ENCODE data around the gene IL16.

The IL16 gene

GRCh38 chr15:81265944-81266775 is 69.5 kb downstream of the IL16 start:
- peaks cover 42 to 58% (median 45%) of the 10 kb centered on the region in 10 experiments for H3K4me1 ChIP-seq
- H3K4me3 ChIP-seq = peak overlapping the region in 2 of 10 experiments; percentile 1 to 7; a peak in 2 of 20 replicates
- H3K36me3 ChIP-seq = no peaks in the 10 kb centered on the region
- 0 out of 22 replicates have a peak overlapping the region, but pooled peaks of 1 of the 11 experiments have one; percentile 13 for H3K27ac ChIP-seq
- peak overlapping the region; percentile 58 to 86 (median 71) for H3K4me2 ChIP-seq
- peak overlapping the region in 3 of 11 experiments; percentile 2 to 37 (median 34); a peak in 1 of 22 replicates for H3K9ac ChIP-seq
- no peaks in the 10 kb centered on the region for H3K9me3 ChIP-seq (replicated peaks in 1 of 11)
- no peak for TF ChIP-seq Cebpa-rat (IDR thresholded peaks at IDR 0.05)
- no peaks in the 10 kb centered on the region for H4K20me1 ChIP-seq
- H3K27me3 ChIP-seq = no peaks in the 10 kb centered on the region

- H3K27ac ChIP-seq = no peak overlapping the region
- no peak for TF ChIP-seq Cebpa-rat (IDR thresholded peaks at IDR 0.05)
- H3K4me2 ChIP-seq = peak overlapping the region in 7 of 11 experiments; percentile 58 to 80 (median 70); a peak in 11 of 22 replicates
- no peak overlapping the region for H3K4me3 ChIP-seq
- no peaks in the 10 kb centered on the region for H3K27me3 ChIP-seq
- H4K20me1 ChIP-seq = no peaks in the 10 kb centered on the region
- H3K9ac ChIP-seq = no peak overlapping the region
- no peaks in the 10 kb centered on the region for H3K36me3 ChIP-seq
- H3K4me1 ChIP-seq = peaks cover 42 to 57% (median 47%) of the 10 kb centered on the region in 10 experiments
- H3K9me3 ChIP-seq (replicated peaks in 1 of 11) = no peaks in the 10 kb centered on the region
Measured at GRCh38 chr15:81268340-81268739, 71.7 kb downstream of the IL16 start.

DNA sequence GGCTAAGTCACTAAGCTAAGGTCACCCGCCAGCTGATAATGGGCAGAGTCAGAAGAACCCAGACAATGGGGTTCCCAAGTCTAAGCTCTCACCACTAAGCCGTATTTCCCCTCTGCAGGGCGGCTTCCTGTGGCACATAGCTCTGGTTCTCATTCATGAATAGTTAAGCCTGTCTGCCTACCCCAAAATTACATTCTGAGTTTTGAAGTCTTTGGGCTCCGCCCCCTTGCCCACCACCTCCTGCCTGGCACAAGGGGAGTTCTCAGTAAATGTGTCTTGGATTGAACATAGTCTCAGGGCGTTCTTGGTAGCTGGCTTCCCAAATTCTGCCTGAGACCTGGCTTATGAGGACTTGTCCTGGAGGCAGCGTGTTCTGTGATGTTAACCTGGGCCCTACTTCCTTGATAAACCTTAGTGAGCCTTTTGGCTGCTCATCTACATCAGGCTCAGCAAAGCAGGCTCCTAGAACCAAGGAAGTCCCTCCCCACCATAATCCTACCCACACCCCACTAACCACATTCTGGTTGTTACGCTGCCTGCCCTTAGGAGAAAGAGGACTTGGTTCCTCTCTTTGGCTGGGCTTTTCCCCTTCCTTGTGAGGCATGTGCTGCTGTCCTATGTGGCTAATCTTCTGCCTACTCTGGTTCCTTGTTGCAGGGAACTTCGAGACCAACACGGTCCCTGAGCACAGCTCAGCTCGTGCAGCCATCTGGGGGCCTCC is 72.4 kb downstream of the IL16 start:
- TF ChIP-seq Cebpa-rat (IDR thresholded peaks at IDR 0.05) = no peak
- Histone ChIP-seq H3K4me3 (no peak overlapping the region), H3K9me3 (replicated peaks in 1 of 11) (no peaks in the 10 kb centered on the region), H3K9ac (no peak overlapping the region; a peak in 1 of 22 replicates), H3K4me1 (peaks cover 35 to 50% (median 40%) of the 10 kb centered on the region in 10 experiments), H3K4me2 (peak overlapping the region; percentile 27 to 80 (median 62); a peak in 21 of 22 replicates), H3K36me3 (no peaks in the 10 kb centered on the region), H4K20me1 (no peaks in the 10 kb centered on the region), H3K27me3 (no peaks in the 10 kb centered on the region), H3K27ac (peak overlapping the region in 6 of 11 experiments; percentile 12 to 34 (median 33); a peak in 10 of 22 replicates)

DNA sequence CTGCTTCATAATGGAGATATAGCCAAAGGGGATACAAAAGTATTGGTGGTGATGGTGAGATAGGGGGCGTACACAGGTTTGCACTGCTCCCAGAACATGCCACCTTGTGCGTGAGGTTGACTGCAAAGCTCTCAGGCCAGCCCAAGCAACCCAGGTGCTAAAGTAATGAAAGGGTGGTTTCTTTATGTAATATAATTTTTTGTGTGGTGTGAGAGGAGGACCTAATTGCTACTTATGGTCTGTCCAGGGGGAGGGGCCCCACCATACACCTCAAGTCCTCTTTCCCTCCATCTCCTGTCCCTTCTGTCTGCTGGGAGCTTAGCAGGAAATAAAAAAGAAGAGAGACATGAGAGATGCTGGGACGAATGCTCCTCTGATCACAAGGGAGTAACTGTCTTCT is 73.5 kb downstream of the IL16 start:
- H4K20me1 ChIP-seq = no peaks in the 10 kb centered on the region
- peaks cover 25 to 43% (median 32%) of the 10 kb centered on the region in 10 experiments for H3K4me1 ChIP-seq
- peak overlapping the region in 3 of 11 experiments; percentile 68 to 80 (median 79); a peak in 3 of 22 replicates for H3K4me2 ChIP-seq
- no peak overlapping the region for H3K27ac ChIP-seq
- H3K27me3 ChIP-seq = no peaks in the 10 kb centered on the region
- no peaks in the 10 kb centered on the region for H3K9me3 ChIP-seq (replicated peaks in 1 of 11)
- no peak overlapping the region for H3K4me3 ChIP-seq
- no peaks in the 10 kb centered on the region for H3K36me3 ChIP-seq
- H3K9ac ChIP-seq = no peak overlapping the region
- TF ChIP-seq Cebpa-rat (IDR thresholded peaks at IDR 0.05) = no peak

DNA sequence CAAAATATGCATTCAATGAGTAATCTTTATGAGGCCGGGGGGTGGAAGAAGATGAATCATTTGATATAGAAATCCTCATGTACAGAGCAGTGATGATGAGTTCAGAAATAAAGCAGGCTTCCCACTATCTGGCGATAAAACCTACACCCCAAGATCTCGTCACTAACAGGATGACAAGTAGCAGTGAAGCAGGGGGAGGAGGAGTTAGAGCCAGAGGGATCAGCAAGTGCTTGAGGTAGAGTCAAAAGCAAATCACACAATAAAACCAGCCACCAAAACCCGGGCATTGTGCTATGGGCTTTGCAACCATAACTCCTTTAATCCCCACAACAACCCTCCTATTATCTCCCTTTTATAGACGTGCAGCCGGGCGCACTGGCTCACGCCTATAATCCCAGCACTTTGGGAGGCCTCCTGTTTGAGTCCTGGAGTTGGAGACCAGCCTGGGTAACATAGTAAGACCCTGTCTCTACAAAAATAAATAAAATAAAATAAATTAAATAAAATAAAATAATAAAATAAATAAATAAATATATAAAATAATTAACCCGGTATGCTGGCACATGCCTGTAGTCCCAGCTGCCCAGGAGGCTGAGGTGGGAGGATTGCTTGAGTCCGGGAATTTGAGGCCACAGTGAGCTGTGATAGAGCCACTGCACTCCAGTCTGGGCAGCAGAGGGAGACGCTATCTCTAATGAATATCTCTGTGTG is 74.3 kb downstream of the IL16 start:
- Histone ChIP-seq H3K27ac (no peak overlapping the region), H3K4me3 (no peak overlapping the region), H3K27me3 (no peaks in the 10 kb centered on the region), H3K4me2 (no peak overlapping the region), H3K36me3 (no peaks in the 10 kb centered on the region), H3K9me3 (replicated peaks in 1 of 11) (no peaks in the 10 kb centered on the region), H3K4me1 (peaks cover 24 to 42% (median 31%) of the 10 kb centered on the region in 10 experiments), H4K20me1 (no peaks in the 10 kb centered on the region), H3K9ac (no peak overlapping the region)
- no peak for TF ChIP-seq Cebpa-rat (IDR thresholded peaks at IDR 0.05)

DNA sequence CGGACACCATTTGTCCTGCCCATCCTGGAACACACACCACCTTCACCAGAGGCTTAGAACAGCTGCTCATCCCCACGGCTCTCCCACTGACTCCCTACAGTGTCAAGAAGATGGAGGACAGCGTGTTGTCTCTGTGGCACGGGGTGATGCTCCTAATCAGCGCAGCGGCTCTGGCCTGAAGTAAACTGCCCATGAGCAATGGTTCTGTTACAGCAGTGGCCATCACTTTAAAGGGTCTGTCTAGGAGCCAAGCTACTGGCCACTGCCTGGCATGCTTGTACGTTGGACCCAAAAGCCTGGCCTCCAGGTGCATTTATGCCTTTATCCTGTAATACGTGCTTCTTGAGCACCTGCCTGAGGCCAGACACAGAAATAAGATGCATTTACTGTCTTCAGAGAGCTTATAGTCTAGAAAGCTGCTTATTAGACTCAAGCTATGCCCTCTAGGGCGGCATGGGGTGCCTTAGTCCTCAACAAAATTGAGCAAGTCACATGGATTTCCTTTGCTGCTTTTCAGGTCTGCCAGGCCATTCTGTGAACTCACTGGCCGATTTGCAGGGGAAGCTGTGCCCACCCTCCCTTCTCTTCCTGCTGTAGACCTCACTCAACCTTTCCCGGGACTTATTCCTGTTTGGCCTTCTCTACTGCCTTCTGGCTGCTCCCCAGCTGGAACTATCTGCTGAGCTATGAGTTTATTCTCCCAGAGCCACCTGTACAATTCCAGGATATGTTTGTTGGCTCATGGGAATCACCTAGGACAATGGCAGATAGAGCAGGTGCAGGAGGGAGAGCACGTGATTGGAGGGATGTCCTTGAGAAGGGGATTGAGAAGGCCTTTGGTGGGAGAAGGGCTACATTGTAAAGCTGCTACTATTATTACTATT is 75.3 kb downstream of the IL16 start:
- Histone ChIP-seq H4K20me1 (no peaks in the 10 kb centered on the region), H3K4me2 (no peak overlapping the region), H3K4me3 (no peak overlapping the region), H3K36me3 (peaks cover 0 to under 1% (median 0%) of the 10 kb centered on the region in 11 experiments; a peak in 1 of 22 replicates), H3K27me3 (no peaks in the 10 kb centered on the region), H3K9me3 (replicated peaks in 1 of 11) (peaks cover 7 to 10% (median 9%) of the 10 kb centered on the region in 11 experiments), H3K27ac (no peak overlapping the region), H3K9ac (no peak overlapping the region), H3K4me1 (peaks cover 23 to 37% (median 33%) of the 10 kb centered on the region in 10 experiments)
- TF ChIP-seq Cebpa-rat (IDR thresholded peaks at IDR 0.05) = no peak

- Histone ChIP-seq H3K4me1 (peaks cover 23 to 36% (median 33%) of the 10 kb centered on the region in 10 experiments), H3K4me2 (no peak overlapping the region), H3K9ac (no peak overlapping the region), H3K4me3 (no peak overlapping the region), H3K9me3 (replicated peaks in 1 of 11) (peaks cover 19 to 22% (median 21%) of the 10 kb centered on the region in 11 experiments), H3K36me3 (peaks cover 0 to 12% (median 0%) of the 10 kb centered on the region in 11 experiments; a peak in 4 of 22 replicates), H3K27ac (no peak overlapping the region), H3K27me3 (no peaks in the 10 kb centered on the region), H4K20me1 (no peaks in the 10 kb centered on the region)
- TF ChIP-seq Cebpa-rat (IDR thresholded peaks at IDR 0.05) = no peak
Measured at GRCh38 chr15:81273200-81273599, 76.5 kb downstream of the IL16 start.

DNA sequence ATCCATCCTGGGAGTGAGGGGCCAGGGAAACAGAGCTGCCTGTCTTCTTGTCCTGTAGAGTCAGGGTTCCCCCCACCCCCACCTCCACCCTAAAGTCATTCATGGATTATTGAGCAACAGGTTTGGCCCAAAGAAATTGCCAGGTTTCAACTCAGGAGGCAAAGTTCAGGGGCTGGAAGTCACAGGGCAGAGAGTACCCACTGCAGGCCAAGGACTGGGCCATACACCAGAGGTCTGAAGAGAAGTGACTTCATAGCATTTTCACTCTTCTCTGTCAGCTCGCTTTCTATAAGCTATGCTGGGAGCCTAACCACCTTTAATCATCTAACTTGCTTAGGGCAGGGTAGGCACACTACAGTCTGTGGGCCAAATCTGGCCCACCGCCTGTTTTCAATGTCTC is 77.2 kb downstream of the IL16 start:
- no peak for TF ChIP-seq Cebpa-rat (IDR thresholded peaks at IDR 0.05)
- Histone ChIP-seq H3K27me3 (no peaks in the 10 kb centered on the region), H4K20me1 (no peaks in the 10 kb centered on the region), H3K4me3 (no peak overlapping the region), H3K4me1 (peaks cover 18 to 30% (median 26%) of the 10 kb centered on the region in 10 experiments), H3K9me3 (replicated peaks in 1 of 11) (peaks cover 26 to 28% (median 28%) of the 10 kb centered on the region in 11 experiments), H3K36me3 (peaks cover 0 to 15% (median 0%) of the 10 kb centered on the region in 11 experiments; a peak in 4 of 22 replicates), H3K9ac (no peak overlapping the region), H3K4me2 (no peak overlapping the region), H3K27ac (no peak overlapping the region)
